Mucosa of descending colon (tissue), 3 donors: Measurements from ENCODE around the gene FGF11. TPM values are rescaled to one million over a fixed set of nuclear protein-coding genes. Genes with fewer than 3 reads are reported as not detected.

Source experiments
- ATAC-seq: fragments of 200-7000 bp; cut with Tn5 transposase; one replicate; pipeline ENCODE4 v1.9.1; 2020; ENCODE audit warnings: mild to moderate bottlenecking, moderate library complexity
- DNase-seq, 3 donors: peaks; one replicate each; pipeline ENCODE4 v3.0.0-alpha.2; 2020
- H3K36me3 ChIP-seq: fragments of 200-600 bp; one replicate; pipeline ENCODE4 v1.8.0; 2021; ENCODE audit warnings: low read depth, mild to moderate bottlenecking
- H3K4me1 ChIP-seq: fragments of 200-600 bp; one replicate; pipeline ENCODE4 v1.8.0; 2021; ENCODE audit warnings: low read depth, mild to moderate bottlenecking
- H3K4me3 ChIP-seq: fragments of 200-600 bp; one replicate; pipeline ENCODE4 v1.8.0; 2021; ENCODE audit warnings: mild to moderate bottlenecking
- H3K9me3 ChIP-seq: fragments of 200-600 bp; one replicate; pipeline ENCODE4 v1.8.0; 2021; ENCODE audit warnings: mild to moderate bottlenecking
- intact Hi-C, 2 donors: fragments of 100-400 bp; cut with DNase I in 1 of 2; cut with micrococcal nuclease in 1 of 2; formaldehyde crosslinking; loops; one replicate each; pipeline versions ENCODE4 v1.11.0 to v1.11.1; 2022; cut with DNase I, micrococcal nuclease
- long read RNA-seq, 2 donors: library from polyadenylated mRNA; unstranded; transcript quantifications; one replicate each; pipeline ENCODE4 v2.0.0, GENCODE V29; 2019 to 2021
- total RNA-seq, 3 donors: library from RNA; stranded (reverse); fragmentation: NEBNext Ultra II Directional in 2 of 3; extraction: Animal tissue kit (Norgen Biotek cat#: 25700) in 2 of 3; gene quantifications; one replicate each; pipeline versions ENCODE4 v1.2.1 to v1.2.4, GENCODE V29; 2021 to 2023
- TF ChIP-seq, protein P1 (sequence below): fragments of 200-600 bp; IDR thresholded peaks from one replicate; pipeline ENCODE4 v1.8.0; 2022; ENCODE audit warnings: antibody characterized with exemption, mild to moderate bottlenecking
- donor health status: DM: no; HTN: no; CAD: no; lungs with moderate emphysema.
- donor health status: DM: no; HTN: no; CAD: no.
- donor health status: DM: no; HTN: yes; CAD: no.

The FGF11 gene
- total RNA-seq = 1 to 10 TPM; 1.4 to 3.0 (median 2.2) TPM
- long read RNA-seq, donor 1 = 0 reads
- long read RNA-seq, donor 2 = 0 reads

DNA sequence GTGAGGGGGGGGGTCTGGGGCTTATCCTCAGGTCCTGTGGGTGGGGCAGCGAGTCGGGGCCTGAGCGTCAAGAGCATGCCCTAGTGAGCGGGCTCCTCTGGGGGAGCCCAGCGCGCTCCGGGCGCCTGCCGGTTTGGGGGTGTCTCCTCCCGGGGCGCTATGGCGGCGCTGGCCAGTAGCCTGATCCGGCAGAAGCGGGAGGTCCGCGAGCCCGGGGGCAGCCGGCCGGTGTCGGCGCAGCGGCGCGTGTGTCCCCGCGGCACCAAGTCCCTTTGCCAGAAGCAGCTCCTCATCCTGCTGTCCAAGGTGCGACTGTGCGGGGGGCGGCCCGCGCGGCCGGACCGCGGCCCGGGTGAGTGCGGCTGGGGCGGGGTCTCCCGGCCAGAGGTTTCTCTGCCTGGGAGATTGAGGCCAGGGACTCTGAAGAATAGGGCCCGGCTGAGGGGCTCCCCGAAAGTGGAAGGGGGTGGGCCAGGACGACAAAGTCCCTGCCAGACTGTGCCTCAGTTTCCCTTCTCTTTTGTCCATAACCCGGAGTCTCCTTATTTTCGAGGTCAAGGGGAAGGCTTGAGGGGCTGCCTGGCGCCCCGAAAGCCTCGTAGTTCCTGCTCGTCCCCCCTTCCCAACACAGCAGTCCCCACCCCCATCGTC lies at the start of gene FGF11:
TSS of gene FGF11 (plus strand) at position 51 of the 651 bp plus-strand sequence. CDS start at position 160, 109 bp downstream.
- intact Hi-C loops = no loop called here

DNA sequence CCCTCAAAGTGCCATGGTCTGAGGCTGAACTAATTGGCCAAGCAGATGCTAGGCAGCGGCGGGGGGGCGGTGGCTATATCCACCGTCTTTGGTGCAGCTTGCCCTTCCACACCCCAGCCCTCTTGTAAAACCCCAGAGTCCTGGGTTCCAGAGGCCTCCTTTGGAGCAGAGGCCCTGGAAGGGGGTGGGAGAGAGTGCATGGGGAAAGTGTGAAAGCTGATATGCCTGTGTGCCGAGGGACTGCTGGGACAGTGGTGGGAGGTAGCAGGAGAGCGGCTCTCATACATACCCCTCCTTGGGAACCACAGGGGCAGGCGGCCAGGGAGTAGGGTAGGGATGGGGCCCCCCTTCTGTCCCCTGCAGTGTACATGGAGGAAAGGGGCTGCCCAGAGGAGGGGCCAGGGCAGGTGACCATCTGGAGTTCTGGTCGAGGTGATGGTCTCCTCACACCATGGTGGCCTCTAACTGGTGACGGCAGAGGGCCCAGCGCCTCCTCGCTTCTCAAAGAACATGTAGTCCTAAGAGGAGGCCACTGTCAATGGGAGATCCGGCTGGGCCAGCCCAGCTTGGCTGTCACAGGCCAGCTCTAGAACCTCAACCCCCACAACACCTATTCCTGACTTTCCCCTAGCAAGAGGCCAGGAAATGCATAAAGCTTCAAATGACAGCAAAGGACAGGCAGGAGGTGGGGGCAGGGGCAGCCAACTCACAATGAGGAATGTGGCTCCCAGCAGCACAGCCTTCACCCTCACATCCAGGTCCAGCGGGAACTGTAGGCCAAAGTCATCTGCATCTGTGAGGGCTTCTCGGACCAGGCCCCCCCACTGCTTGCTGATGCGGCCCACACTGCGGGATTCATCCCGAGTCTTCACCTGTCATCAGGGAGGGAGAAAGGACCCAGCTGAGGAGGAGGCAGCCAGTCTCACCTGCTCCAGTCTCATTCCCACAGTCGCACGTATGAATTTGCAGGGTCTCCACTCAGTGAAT lies 49.1 kb upstream of the FGF11 start:
- ATAC-seq = no peak
- intact Hi-C loops = no loop called here
- Histone ChIP-seq H3K36me3 (no peaks in the 10 kb centered on the region), H3K4me1 (peaks cover 8% of the 10 kb centered on the region), H3K4me3 (no peak overlapping the region), H3K9me3 (no peaks in the 10 kb centered on the region)
- DNase-seq = no peak
- TF ChIP-seq, protein P1, sequence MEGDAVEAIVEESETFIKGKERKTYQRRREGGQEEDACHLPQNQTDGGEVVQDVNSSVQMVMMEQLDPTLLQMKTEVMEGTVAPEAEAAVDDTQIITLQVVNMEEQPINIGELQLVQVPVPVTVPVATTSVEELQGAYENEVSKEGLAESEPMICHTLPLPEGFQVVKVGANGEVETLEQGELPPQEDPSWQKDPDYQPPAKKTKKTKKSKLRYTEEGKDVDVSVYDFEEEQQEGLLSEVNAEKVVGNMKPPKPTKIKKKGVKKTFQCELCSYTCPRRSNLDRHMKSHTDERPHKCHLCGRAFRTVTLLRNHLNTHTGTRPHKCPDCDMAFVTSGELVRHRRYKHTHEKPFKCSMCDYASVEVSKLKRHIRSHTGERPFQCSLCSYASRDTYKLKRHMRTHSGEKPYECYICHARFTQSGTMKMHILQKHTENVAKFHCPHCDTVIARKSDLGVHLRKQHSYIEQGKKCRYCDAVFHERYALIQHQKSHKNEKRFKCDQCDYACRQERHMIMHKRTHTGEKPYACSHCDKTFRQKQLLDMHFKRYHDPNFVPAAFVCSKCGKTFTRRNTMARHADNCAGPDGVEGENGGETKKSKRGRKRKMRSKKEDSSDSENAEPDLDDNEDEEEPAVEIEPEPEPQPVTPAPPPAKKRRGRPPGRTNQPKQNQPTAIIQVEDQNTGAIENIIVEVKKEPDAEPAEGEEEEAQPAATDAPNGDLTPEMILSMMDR = no peak

More for the DNA sequence above, at the start of gene FGF11:
- TF ChIP-seq, protein P1 = no peak
- ATAC-seq (no peak), DNase-seq (peak in 1 of 3 donors; percentile 43)
- H3K9me3 ChIP-seq = no peaks in the 10 kb centered on the region
- H3K4me3 ChIP-seq = no peak within 1 kb of the TSS
- H3K4me1 ChIP-seq = peaks cover 26% of the 10 kb centered on the region
- no peaks in the 10 kb centered on the region for H3K36me3 ChIP-seq

DNA sequence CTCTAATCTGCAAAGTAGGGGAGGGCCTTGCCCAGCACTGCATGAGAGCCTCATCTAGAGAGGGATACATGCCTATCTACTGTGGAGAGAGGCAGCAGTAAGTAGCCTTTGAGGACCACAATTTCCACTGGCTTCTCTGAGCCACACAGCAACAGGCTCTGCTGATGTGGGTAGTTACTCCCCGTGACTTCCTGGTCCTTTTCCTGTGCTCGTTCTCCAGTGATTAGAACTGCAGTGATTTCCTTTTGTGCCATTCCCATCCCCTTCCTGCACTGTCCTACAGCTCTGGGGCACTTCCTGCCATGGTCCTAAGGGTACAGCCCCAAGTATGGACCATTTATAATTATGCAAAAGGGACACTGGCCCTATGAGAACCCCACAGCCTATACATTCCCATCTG lies 48.0 kb upstream of the FGF11 start:
- Histone ChIP-seq H3K36me3 (no peaks in the 10 kb centered on the region), H3K4me1 (peaks cover 8% of the 10 kb centered on the region), H3K4me3 (no peak overlapping the region), H3K9me3 (no peaks in the 10 kb centered on the region)
- DNase-seq (no peak), ATAC-seq (no peak)
- intact Hi-C loops = no loop called here
- TF ChIP-seq, protein P1 = no peak

DNA sequence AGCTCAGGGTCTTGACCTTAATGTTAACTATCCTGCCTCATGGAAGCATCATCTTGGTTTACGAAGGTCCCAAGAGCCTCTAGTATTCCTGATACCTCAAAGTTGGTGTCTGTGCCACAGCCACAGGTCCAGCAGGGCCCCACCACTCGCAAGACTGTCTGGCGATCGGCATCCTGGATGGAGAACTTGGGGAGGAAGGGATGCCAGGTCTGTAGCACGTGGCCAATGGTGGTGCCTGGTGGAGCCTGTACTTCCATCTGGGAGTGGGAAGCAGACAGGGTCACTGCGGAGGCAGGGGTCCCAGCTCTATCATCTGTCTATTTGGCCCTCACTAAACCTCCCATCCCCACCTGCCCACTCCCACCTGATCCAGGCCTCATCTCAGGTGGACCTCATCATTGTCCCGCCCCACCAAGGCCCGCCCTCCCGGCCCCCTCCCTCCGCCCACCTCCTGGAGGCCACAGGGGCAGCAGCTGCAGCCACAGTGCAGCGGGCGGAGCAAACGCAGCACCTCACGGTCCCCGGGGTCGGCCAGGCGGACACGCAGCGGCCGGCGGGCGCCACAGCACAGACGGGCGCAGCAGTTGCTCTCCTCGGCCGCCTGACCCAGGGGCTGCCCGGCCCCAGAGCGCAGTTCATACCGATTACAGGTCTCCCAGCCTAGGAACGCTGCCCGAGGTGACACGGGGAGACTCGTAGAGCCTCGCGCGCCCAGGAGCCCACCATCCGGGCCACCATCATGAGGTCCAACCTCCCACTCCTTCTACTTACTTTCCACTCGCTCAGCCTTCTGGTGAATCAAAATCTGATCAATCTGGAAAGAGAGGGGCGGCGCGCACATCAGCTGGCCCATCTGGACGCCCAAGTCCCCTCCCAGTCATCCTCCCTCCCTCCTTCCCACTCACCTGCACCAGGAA lies 46.4 kb upstream of the FGF11 start:
- TF ChIP-seq, protein P1 = no peak
- intact Hi-C loops = no loop called here
- H3K4me1 ChIP-seq = peaks cover 8% of the 10 kb centered on the region
- H3K4me3 ChIP-seq = no peak overlapping the region
- peak in 1 of 3 donors; percentile 40 for DNase-seq
- ATAC-seq = no peak
- H3K36me3 ChIP-seq = no peaks in the 10 kb centered on the region
- no peaks in the 10 kb centered on the region for H3K9me3 ChIP-seq
